OCI-LY7 (cell line): ENCODE measurements around the gene NDRG2. TPM values are rescaled to one million over a fixed set of nuclear protein-coding genes. Genes with fewer than 3 reads are reported as not detected.

ENCODE experiments used
- BruUV-seq: library from RNA; stranded (reverse); fragments of 400-500 nt; replicated peaks from 2 replicates; lab custom pipeline; 2021; lab: Mats Ljungman, UMichigan
- CTCF ChIA-PET: fragments of 300-600 bp; sonication (Branson Sonifier 250); formaldehyde crosslinking; loops from one replicate; lab custom pipeline; 2022; ENCODE audit warnings: antibody characterized with exemption; ENCODE audit not compliant: unreplicated experiment; lab: Charles Lee
- POLR2A ChIA-PET: fragments of 300-600 bp; sonication (Branson Sonifier 250); formaldehyde crosslinking; loops from one replicate; lab custom pipeline; 2022; ENCODE audit warnings: antibody characterized with exemption; lab: Charles Lee
- DNase-seq: peaks from one replicate; pipeline ENCODE4 v3.0.0-alpha.2; 2015; ENCODE audit warnings: low spot score
- H2AFZ ChIP-seq: fragments of 200-600 bp; sonication (generic), shearing (Covaris generic); 2 replicates; pipeline ENCODE4 v1.6.1; 2014; ENCODE audit warnings: mild to moderate bottlenecking, antibody characterized with exemption, low read length, moderate library complexity
- H3K27ac ChIP-seq: fragments of 200-600 bp; sonication (generic); 2 replicates; pipeline ENCODE4 v1.5.1; 2014; ENCODE audit warnings: mixed run types, low read depth, mild to moderate bottlenecking, moderate library complexity, low read length, inconsistent platforms; ENCODE audit not compliant: poor library complexity, severe bottlenecking
- H3K36me3 ChIP-seq: fragments of 200-600 bp; sonication (generic); 2 replicates; pipeline ENCODE4 v1.6.1; 2014; ENCODE audit warnings: mild to moderate bottlenecking, antibody characterized with exemption, low read length, moderate library complexity, mixed read lengths; ENCODE audit not compliant: insufficient read depth
- H3K4me1 ChIP-seq: fragments of 200-600 bp; sonication (generic); 2 replicates; pipeline ENCODE4 v1.5.1; 2014; ENCODE audit warnings: mild to moderate bottlenecking, low read length; ENCODE audit not compliant: insufficient read depth, poor library complexity, severe bottlenecking
- H3K4me2 ChIP-seq: fragments of 200-600 bp; sonication (generic); 2 replicates; pipeline ENCODE4 v1.6.1; 2014; ENCODE audit warnings: mild to moderate bottlenecking, low read length
- H3K4me3 ChIP-seq: fragments of 200-600 bp; sonication (generic); 2 replicates; pipeline ENCODE4 v1.5.1; 2014; ENCODE audit warnings: mild to moderate bottlenecking, low read depth, low read length; ENCODE audit not compliant: poor library complexity, severe bottlenecking
- H3K79me2 ChIP-seq: fragments of 200-600 bp; sonication (generic); 2 replicates; pipeline ENCODE4 v1.6.1; 2016; ENCODE audit warnings: low read depth, mild to moderate bottlenecking, low read length, moderate library complexity, mixed read lengths; ENCODE audit not compliant: insufficient read depth
- H3K9me2 ChIP-seq: fragments of 200-600 bp; sonication (generic); 2 replicates; pipeline ENCODE4 v1.6.1; 2016; ENCODE audit warnings: mild to moderate bottlenecking, low read length, mixed read lengths; ENCODE audit not compliant: insufficient read depth
- H3K9me3 ChIP-seq: fragments of 200-600 bp; sonication (generic); 2 replicates; pipeline ENCODE4 v1.6.1; 2014; ENCODE audit warnings: mild to moderate bottlenecking, mixed run types, low read length, mixed read lengths
- H4K20me1 ChIP-seq: fragments of 200-600 bp; sonication (generic); 2 replicates; pipeline ENCODE4 v1.6.1; 2014; ENCODE audit warnings: mild to moderate bottlenecking, antibody characterized with exemption, low read length, moderate library complexity, mixed read lengths; ENCODE audit not compliant: insufficient read depth
- EZH2phosphoT487 ChIP-seq: fragments of 200-600 bp; sonication (generic); IDR thresholded peaks from 2 replicates; pipeline ENCODE4 v1.6.1; 2018; ENCODE audit warnings: low read depth, borderline replicate concordance, mild to moderate bottlenecking, mixed run types, antibody characterized with exemption, low read length, moderate library complexity, mixed read lengths
- intact Hi-C: fragments of 100-400 bp; cut with micrococcal nuclease; formaldehyde crosslinking; loops from one replicate; pipeline ENCODE4 v1.10.0; 2022; ENCODE audit not compliant: unreplicated experiment
- total RNA-seq, 2 experiments: library from RNA; depleted of rRNA in 1 of 2; stranded (reverse); fragments of >200 nt in 1 of 2; shearing (Covaris generic) in 1 of 2; gene quantifications; 2 replicates each; pipeline ENCODE4 v1.2.3, GENCODE V29; 2014 to 2022
- TF ChIP-seq, protein P1 (sequence below): fragments of 200-600 bp; sonication (generic); conservative IDR thresholded peaks from 2 replicates; pipeline ENCODE4 v1.5.1; 2014; ENCODE audit warnings: mild to moderate bottlenecking, antibody characterized with exemption, low read length, moderate library complexity, mixed read lengths

The NDRG2 gene
- total RNA-seq, 2 experiments from 2014 or later: not detected

DNA sequence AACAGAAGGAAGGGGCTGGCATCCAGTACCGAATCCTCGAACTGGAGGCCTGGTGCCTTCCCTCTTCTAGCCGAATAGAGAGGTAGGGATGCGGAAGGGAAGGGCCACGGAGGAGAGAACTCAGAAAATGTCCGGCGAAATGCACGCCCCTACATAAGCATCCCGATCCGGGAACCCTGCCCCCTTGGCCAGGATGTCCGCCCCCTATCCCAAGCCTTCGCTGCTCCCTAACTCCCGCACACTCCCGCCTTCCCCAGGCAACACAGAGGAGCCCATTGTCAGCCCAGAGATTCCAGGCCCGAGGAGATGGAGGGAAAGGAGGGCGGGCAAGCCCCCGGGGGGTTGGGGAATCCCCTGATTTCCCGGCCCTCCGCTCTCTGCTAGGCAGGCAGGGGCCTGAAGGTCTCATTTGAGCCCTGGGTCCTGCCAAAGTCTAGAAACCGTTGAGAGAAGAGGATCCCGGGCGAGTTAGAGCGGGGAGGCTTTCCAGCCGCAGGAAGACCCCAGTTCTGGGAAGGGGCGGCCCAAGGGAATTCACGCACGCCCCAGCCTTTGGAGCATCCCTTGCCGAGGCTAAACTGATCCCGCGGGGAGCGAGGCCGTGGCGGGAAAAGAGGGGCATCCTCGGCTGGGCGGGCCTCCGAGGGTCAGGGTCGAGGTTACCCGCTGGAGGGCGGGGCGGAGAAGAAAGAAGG, 44.7 kb upstream of the NDRG2 start:
- intact Hi-C loops: loop anchor here (2.0 kb wide), 1 partner anchor 17 kb away; no protein-coding TSS in a partner anchor
- Histone ChIP-seq H4K20me1 (no peaks in the 10 kb centered on the region), H3K27ac (no peak overlapping the region), H3K36me3 (no peaks in the 10 kb centered on the region), H2AFZ (peak overlapping the region; percentile 18; the same call in 1 of the 2 replicates), H3K4me2 (peak overlapping the region; percentile 87), H3K9me3 (no peaks in the 10 kb centered on the region), H3K79me2 (no peaks in the 10 kb centered on the region), H3K4me1 (peaks cover 41% of the 10 kb centered on the region), H3K9me2 (no peaks in the 10 kb centered on the region), H3K4me3 (peak overlapping the region; percentile 68)
- BruUV-seq: no TSS peak
- CTCF ChIA-PET: interaction anchor here (0.6 to 2.6 kb wide), 3 partner anchors 9 to 34 kb away, joined by 3 to 23 read pairs (median 7); no protein-coding TSS in a partner anchor
- POLR2A ChIA-PET: no interaction called here
- TF ChIP-seq, protein P1, sequence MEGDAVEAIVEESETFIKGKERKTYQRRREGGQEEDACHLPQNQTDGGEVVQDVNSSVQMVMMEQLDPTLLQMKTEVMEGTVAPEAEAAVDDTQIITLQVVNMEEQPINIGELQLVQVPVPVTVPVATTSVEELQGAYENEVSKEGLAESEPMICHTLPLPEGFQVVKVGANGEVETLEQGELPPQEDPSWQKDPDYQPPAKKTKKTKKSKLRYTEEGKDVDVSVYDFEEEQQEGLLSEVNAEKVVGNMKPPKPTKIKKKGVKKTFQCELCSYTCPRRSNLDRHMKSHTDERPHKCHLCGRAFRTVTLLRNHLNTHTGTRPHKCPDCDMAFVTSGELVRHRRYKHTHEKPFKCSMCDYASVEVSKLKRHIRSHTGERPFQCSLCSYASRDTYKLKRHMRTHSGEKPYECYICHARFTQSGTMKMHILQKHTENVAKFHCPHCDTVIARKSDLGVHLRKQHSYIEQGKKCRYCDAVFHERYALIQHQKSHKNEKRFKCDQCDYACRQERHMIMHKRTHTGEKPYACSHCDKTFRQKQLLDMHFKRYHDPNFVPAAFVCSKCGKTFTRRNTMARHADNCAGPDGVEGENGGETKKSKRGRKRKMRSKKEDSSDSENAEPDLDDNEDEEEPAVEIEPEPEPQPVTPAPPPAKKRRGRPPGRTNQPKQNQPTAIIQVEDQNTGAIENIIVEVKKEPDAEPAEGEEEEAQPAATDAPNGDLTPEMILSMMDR: no peak
- peak; percentile 39; the same call in 1 of the 2 replicates for TF ChIP-seq EZH2phosphoT487
- no peak for DNase-seq

DNA sequence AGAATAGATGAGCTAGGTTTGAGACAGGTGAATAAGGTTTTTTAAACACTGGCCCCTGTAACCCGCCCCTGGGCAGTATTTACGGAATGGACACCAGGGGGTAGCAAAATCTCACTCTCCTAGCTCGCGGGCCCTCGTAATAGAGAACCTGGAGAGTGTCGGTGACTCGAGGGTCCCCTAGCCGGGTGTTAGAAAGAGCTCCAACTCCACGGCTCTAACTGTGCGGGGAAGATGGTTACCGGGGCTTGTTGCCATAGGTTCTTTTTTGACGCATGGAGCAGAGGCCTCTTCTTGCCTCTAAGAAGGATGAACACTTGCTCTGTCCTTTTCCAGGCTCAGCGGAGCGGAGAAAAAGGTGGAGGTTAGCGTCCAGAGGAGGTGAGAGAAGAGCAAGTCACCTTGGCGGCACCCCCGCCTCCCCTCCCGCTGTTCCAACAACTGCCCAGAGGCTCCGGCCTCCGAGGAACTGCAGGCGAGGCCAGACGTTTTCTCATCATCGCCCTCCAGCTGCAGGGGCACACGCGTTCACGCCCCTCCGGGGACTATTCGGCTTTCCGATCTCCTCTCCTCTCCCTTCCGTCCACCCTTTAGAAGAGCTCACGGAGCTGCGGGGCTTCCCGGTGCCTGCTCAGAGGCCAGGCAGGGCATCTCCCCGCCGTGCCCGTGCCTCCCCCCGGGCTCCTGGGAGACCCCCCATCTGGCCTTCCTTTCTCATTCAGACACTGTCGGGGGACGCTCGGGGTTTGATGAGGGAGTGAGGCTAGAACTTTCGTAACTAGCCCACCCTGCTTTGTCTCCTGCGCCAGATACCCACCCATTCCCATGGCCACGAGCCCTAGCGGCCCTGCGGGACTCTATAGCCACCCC, 43.9 kb upstream of the NDRG2 start:
- BruUV-seq: no TSS peak
- Histone ChIP-seq H3K9me2 (no peaks in the 10 kb centered on the region), H3K36me3 (no peaks in the 10 kb centered on the region), H3K4me2 (0 out of 2 replicates have a peak overlapping the region, but pooled peaks have one; percentile 87), H3K4me3 (no peak overlapping the region), H3K4me1 (peaks cover 41% of the 10 kb centered on the region), H3K27ac (no peak overlapping the region), H4K20me1 (no peaks in the 10 kb centered on the region), H3K79me2 (no peaks in the 10 kb centered on the region), H3K9me3 (no peaks in the 10 kb centered on the region), H2AFZ (no peak overlapping the region)
- CTCF ChIA-PET: interaction anchor here (1.0 to 2.6 kb wide), 4 partner anchors 22 to 54 kb away, joined by 3 to 23 read pairs (median 6); no protein-coding TSS in a partner anchor
- TF ChIP-seq, protein P1: peak; percentile 74
- TF ChIP-seq EZH2phosphoT487: peak; percentile 32; the same call in 1 of the 2 replicates
- intact Hi-C loops: loop anchor here (1.0 kb wide), 2 partner anchors 24 to 36 kb away; no protein-coding TSS in a partner anchor
- DNase-seq: peak; percentile 76
- POLR2A ChIA-PET: interaction anchor here (0.6 to 2.5 kb wide), 2 partner anchors 36 to 474 kb away, joined by 4 to 17 read pairs; no protein-coding TSS in a partner anchor
